GM19324 (cell line): ENCODE results near the gene BEND4.

Experiments
- ATAC-seq: cut with Tn5 transposase; IDR thresholded peaks from one replicate; pipeline ENCODE4 v1.9.1; 2021; ENCODE audit warnings: mild to moderate bottlenecking, moderate library complexity; ENCODE audit not compliant: unreplicated experiment, low FRiP score

The BEND4 gene

DNA sequence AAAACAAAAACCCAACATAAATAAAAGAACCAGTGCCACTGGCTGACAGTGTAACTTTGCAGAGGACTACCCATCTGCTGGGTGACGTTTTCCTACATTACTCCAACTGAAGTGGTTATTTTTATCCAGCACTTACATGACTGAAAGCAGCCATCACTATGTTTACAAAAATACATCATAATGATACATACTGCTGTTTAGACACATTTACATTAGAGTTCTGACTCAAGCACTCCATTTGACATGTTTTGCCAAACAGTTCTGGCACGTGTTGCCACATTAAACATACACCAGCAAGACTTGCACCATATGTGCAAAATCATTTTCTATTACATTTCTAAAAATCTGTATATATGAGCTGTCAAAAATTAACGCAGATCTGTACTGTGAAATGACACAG lies 39.6 kb downstream of the BEND4 start:
- ATAC-seq = no peak

DNA sequence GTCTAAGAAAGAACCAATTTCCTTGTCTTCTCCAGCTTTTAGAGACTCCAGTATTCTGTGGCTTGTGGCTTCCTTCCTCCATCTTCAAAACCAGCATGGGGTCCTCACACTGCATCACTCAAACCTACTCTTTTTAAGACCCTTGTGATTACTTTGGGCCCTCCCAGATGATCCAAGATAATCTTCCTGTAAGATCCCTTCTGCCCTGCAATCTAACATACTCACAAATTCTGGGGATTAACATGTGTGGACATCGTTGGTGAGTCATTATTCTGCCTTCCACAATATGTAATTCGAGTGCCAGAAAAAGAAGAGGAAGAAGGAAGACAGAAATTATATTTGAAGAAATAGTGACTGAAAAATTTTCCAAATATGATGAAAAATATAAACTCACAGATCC lies 47.9 kb downstream of the BEND4 start:
- no peak for ATAC-seq

DNA sequence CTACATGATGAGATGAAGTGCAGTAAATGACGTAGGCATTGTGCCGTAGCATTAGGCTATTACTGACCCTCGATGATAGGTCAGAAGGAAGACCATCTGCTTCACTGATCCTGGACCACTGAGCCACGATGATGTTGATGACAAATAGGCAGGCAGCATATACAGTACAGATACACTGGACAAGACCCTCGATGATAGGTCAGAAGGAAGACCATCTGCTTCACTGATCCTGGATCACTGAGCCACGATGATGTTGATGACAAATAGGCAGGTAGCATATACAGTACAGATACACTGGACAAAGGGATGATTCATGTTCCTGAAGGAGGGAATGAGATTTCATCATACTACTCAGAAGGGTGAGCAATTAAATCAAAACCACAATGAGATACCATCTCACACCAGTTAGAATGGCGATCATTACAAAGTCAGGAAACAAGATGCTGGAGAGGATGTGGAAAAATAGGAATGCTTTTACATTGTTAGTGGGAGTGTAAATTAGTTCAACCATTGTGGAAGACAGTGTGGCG lies 50.9 kb downstream of the BEND4 start:
- no peak for ATAC-seq

DNA sequence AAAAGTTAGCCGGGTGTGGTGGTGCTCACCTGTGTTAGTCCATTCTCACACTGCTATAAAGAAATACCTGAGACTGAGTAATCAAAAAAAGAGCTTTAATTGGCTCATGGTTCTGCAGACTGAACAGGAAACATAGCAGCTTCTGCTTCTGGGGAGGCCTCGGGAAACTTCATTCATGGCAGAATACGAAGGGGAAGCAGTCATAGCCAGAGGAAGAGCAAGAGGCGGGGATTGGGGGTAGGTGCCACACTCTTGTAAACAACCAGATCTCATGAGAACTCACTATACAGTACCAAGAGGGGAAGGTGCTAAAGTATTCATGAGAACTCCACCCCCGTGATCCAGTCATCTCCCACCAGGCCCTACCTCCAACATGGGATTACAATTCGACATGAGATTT lies 64.1 kb downstream of the BEND4 start:
- no peak for ATAC-seq

DNA sequence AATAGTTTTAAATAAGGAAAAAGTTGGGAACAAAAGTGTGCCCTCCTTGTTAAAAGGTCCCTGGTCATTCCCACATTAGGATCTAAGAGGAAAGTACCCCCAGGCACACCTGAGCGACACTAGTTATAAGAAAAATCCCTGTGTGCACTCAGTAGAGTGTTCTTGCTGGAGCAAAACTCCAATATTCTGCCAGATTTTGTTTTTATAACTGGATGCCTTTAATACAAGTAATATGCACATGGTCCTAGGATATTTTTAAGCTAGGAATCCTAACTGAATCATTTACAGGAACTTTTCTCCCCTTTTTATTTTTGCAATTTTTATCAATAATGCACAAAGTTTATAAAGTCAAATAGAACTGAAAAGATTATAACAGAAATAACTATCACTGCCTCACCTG lies 68.6 kb downstream of the BEND4 start:
- ATAC-seq = no peak

GRCh38 chr4:42080306-42080705 lies 72.1 kb downstream of the BEND4 start:
- peak; percentile 42 for ATAC-seq

- peak; percentile 68 for ATAC-seq
Observed at GRCh38 chr4:42078184-42078801, 74.2 kb downstream of the BEND4 start.

DNA sequence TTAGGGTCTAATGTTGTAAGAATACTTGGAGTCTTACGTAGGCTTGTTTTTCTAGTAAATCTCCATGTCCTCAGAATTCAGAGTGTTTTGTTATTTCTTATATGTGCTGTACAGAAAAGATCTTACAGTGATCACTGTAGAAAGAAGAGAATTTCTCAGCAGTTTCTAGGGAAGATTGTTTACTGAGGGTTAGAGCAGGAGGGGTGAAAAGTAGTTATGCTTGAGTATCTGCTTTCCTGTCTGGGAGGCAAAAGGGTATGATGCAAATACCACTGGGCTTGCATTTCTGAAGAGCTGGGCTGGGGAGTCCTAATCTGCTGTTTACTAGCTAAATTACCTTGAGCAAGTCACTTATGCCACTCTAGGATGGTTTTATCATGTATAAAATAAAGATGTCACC lies 78.2 kb downstream of the BEND4 start:
- no peak for ATAC-seq

DNA sequence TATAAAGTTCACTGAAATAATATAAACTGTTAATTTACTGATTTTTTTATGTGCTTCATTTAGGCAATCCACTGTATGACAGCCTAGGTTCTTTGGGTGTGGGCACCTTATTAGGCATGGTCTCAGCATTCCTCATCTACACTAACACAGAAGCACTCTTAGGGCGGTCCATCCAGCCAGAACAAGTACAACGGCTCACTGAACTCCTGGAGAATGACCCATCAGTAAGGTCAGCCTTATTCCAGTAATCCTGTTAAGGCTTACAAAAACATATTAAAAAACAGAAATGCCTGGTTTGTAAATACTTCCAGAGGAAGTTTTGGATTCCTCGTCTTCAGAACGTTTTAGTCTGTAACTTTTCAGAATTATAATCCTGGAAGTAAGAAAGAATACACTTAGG lies 82.0 kb downstream of the BEND4 start:
- ATAC-seq = no peak

GRCh38 chr4:42067264-42067663 lies 85.2 kb downstream of the BEND4 start:
- no peak for ATAC-seq

DNA sequence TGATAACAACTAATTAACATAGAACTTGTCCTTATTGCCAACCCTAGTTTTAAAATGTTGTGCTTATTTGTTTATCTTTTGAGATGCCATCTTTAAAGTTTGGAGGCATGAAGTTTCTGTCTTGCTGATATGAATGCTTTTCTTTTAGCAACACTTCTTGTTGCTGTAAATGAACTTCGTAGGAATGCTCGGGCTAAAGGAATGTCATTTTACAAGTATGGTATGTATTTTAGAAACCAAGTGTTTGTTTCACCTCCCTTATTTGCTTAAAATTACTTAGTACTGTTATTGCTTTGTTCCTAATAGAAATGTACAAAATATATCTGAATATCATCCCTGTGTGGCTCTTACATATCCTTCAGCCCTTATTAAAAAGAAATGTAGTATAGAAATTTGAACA lies 86.1 kb downstream of the BEND4 start:
- ATAC-seq = no peak
